ENCODE data around the gene ELL.

DNA sequence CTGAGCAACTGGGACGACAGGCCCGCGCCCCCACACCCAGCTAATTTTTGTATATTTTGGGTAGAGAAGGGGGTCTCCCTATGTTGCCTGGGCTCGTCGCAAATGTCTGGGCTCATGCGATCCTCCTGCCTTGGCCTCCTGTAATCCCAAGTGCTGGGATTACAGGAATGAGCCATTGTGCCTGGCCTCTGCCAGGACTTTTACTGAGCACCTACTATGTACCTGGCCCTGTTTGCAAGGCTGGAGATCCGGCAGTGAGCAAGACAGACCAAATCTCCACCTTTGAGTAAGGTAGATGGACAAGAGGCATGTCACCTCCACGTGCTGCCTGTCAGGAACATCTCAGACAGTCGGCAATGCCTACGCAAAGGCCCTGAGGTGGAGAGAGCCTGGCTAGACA lies 14.6 kb upstream of the ELL start:
- TF ChIP-seq, protein P1, sequence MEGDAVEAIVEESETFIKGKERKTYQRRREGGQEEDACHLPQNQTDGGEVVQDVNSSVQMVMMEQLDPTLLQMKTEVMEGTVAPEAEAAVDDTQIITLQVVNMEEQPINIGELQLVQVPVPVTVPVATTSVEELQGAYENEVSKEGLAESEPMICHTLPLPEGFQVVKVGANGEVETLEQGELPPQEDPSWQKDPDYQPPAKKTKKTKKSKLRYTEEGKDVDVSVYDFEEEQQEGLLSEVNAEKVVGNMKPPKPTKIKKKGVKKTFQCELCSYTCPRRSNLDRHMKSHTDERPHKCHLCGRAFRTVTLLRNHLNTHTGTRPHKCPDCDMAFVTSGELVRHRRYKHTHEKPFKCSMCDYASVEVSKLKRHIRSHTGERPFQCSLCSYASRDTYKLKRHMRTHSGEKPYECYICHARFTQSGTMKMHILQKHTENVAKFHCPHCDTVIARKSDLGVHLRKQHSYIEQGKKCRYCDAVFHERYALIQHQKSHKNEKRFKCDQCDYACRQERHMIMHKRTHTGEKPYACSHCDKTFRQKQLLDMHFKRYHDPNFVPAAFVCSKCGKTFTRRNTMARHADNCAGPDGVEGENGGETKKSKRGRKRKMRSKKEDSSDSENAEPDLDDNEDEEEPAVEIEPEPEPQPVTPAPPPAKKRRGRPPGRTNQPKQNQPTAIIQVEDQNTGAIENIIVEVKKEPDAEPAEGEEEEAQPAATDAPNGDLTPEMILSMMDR (IDR thresholded peaks at IDR 0.05): no peak
- TF ChIP-seq POLR2AphosphoS5 (IDR thresholded peaks at IDR 0.05) (no peak), EP300 (IDR thresholded peaks at IDR 0.05) (no peak), POLR2A (IDR thresholded peaks at IDR 0.05) (no peak)

All from sigmoid colon (tissue), 4 donors.